Cardiac ventricle fibroblast (primary cell): Measurements from ENCODE around the gene PPM1J. TPM values are rescaled to one million over a fixed set of nuclear protein-coding genes. Genes with fewer than 3 reads are reported as not detected.

ENCODE experiments used
- total RNA-seq: library from RNA; depleted of rRNA; stranded (reverse); fragments of >200 nt; gene quantifications from 2 replicates; pipeline ENCODE4 v1.2.3, GENCODE V29; 2015

PPM1J gene
- total RNA-seq = 0.54 and 1.6 TPM in 2 replicates

DNA sequence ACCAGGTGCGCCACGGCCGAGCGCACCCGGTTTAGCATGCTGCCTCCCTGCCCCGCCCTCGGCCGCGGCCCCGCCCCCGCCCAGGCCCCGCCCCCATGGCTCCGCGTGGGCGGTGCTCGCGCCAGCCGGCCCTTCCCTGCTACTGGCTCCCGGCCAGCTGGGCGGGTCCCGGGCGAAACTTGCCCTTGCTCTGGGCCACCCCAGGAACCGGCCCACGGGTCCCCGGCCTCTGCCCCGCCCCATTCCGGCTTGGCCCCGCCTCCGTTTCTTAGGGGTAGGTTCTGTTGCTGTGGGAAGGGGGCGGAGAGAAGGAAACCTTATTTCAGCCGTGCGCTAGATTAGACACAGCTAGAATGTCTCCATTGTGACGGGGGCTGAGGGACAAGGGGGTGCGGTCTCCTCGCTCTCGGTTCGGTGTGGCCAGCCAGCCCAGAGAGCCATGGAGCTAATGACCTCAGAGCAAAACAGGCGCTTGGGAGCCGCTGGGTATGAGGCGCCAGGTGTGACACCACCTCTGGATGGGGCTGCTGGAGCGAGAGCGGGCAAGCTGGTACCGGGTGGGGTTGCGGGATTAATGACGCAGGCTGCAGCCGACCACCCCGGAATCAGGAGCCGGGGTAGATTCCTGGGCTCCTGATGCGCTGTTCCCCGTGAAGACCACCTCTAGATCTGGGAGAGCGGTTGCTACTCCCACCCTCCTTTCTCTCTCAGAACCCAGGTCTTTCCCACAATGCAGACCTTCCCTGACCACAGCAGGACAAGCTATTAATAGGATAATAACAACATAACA lies at the start of gene PPM1J:
PPM1J (minus strand) TSS at position 69 of the 790 bp plus-strand sequence; CDS start at position 38, 31 bp downstream.

DNA sequence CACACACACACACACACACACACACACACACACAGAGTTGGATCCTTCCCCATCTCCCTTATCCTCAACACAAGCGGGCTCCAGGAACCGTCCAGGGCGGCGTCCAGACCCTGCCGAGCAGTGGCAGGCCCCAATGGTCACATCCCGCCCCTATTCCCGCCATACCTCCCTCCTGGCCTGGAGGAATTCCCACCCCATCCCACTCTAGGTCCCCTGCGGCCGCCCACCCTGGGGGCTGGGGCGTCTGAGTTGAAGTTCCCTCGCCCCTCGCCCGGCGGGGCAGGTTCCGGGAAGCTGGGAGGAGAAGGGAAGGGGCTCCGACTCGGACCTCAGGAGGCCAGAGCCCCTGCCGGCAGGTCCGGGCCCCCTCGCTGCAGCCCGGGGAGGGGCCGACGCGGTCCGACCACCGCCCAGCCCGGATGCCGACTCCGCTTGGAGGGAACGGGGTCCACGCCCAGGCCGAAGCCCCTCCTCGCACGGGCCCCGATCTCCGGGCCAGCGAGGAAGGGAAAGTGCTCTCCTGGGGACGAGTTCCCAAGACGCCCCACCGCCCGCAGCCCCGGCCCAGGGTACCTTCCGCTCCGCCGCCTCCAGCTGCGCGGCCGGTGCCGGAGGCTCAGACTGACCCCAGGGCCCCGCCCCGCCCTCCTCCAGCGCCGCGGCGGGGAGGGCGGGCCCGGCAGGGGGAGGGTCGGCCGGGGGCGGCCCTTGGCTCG lies 8.5 kb downstream of the PPM1J start, which contains the start of gene RHOC:
RHOC (minus strand) TSS at position 623 of the 716 bp plus-strand sequence. CDS start 3,328 bp downstream, outside the sequence.

GRCh38 chr1:112674440-112674985 lies 40.6 kb downstream of the PPM1J start, which contains the start of gene MOV10:
MOV10 (plus strand) TSS chr1:112674659; CDS start chr1:112674913, 254 bp downstream.

Other genes with a start within 250 kb of the PPM1J start
- gene WNT2B, start 206.4 kb downstream of the PPM1J start, total RNA-seq = 1.9 and 3.3 TPM in 2 replicates
- gene ST7L, start 96.2 kb downstream of the PPM1J start, total RNA-seq = 13.6 and 18.7 TPM in 2 replicates
- 103 and 120 TPM in 2 replicates for gene CAPZA1, start 95.5 kb downstream of the PPM1J start, total RNA-seq
- 29.4 and 40.2 TPM in 2 replicates for gene MOV10, start 40.7 kb downstream of the PPM1J start, total RNA-seq
- gene RHOC, start 8.2 kb downstream of the PPM1J start, total RNA-seq = 275 and 292 TPM in 2 replicates
- gene SLC16A1, start 240.9 kb upstream of the PPM1J start, total RNA-seq = 66.3 and 78.8 TPM in 2 replicates